SK-N-SH (cell line): ENCODE results near the gene SMIM28. TPM values are rescaled to one million over a fixed set of nuclear protein-coding genes. Genes with fewer than 3 reads are reported as not detected.

Experiments
- CTCF ChIA-PET: fragments of 300-600, 350-600 bp; formaldehyde crosslinking; extraction: SDS; loops from one replicate; lab custom pipeline; 2021; lab: Yijun Ruan, JAX
- POLR2A ChIA-PET: fragments of 350-600 bp; sonication (Branson Sonifier 250); formaldehyde crosslinking; extraction: SDS; loops from one replicate; lab custom pipeline; 2020; ENCODE audit warnings: antibody characterized with exemption, inconsistent platforms; lab: Yijun Ruan, JAX
- DNase-seq: peaks from one replicate; pipeline ENCODE4 v3.0.0; 2012
- H2AFZ ChIP-seq: fragments of 200-600 bp; sonication (generic); 2 replicates; pipeline ENCODE4 v1.8.1; 2016; ENCODE audit warnings: antibody characterized with exemption, mild to moderate bottlenecking, low read depth
- H3F3A ChIP-seq: fragments of 200-600 bp; sonication (generic); replicated peaks from 2 replicates; pipeline ENCODE3; 2016; ENCODE audit warnings: antibody characterized with exemption, mild to moderate bottlenecking; ENCODE audit not compliant: insufficient read depth
- H3K27ac ChIP-seq, 2 experiments: fragments of 200-500 bp in 1 of 2; fragments of 200-600 bp in 1 of 2; sonication (Bioruptor generic) in 1 of 2; sonication (generic), shearing (Covaris generic) in 1 of 2; 2 replicates each; pipeline versions ENCODE4 v1.5.1 to v1.6.1; 2014 to 2016; ENCODE audit warnings: low read depth in 2 of 2, inconsistent platforms in 1 of 2, low read length in 1 of 2, mild to moderate bottlenecking in 1 of 2, mixed read lengths in 1 of 2
- H3K27me3 ChIP-seq: fragments of 200-600 bp; sonication (generic), shearing (Covaris generic); 2 replicates; pipeline ENCODE4 v1.6.1; 2016; ENCODE audit warnings: mixed run types; ENCODE audit not compliant: insufficient read depth
- H3K36me3 ChIP-seq, 2 experiments: fragments of 200-500 bp in 1 of 2; fragments of 200-600 bp in 1 of 2; sonication (Bioruptor generic) in 1 of 2; sonication (generic) in 1 of 2; replicated peaks in 1 of 2; 2 replicates each; pipeline versions ENCODE3 to v1.5.1; 2014 to 2016; ENCODE audit warnings: low read length in 1 of 2, mild to moderate bottlenecking in 1 of 2; ENCODE audit not compliant: insufficient read depth in 2 of 2, control insufficient read depth in 1 of 2
- H3K4me1 ChIP-seq, 2 experiments: fragments of 200-500 bp in 1 of 2; fragments of 200-600 bp in 1 of 2; sonication (Bioruptor generic) in 1 of 2; sonication (generic), shearing (Covaris generic) in 1 of 2; 2 replicates each; pipeline versions ENCODE4 v1.5.1 to v1.6.1; 2014 to 2016; ENCODE audit warnings: low read depth in 1 of 2, low read length in 1 of 2, mixed run types in 1 of 2; ENCODE audit not compliant: insufficient read depth in 2 of 2, control insufficient read depth in 1 of 2
- H3K4me2 ChIP-seq: fragments of 200-600 bp; sonication (generic), shearing (Covaris generic); 2 replicates; pipeline ENCODE4 v1.6.1; 2017; ENCODE audit warnings: mixed run types
- H3K4me3 ChIP-seq, 2 experiments: fragments of 200-500 bp in 1 of 2; fragments of 200-600 bp in 1 of 2; sonication (Bioruptor generic) in 1 of 2; sonication (generic), shearing (Covaris generic) in 1 of 2; 2 replicates each; pipeline versions ENCODE4 v1.5.1 to v1.8.1; 2014 to 2016; ENCODE audit warnings: low read depth in 2 of 2, inconsistent platforms in 1 of 2, low read length in 1 of 2, mild to moderate bottlenecking in 1 of 2, mixed read lengths in 1 of 2, moderate library complexity in 1 of 2
- H3K79me2 ChIP-seq: fragments of 200-600 bp; sonication (generic); 2 replicates; pipeline ENCODE4 v1.8.1; 2017; ENCODE audit warnings: mild to moderate bottlenecking; ENCODE audit not compliant: insufficient read depth
- H3K9ac ChIP-seq: fragments of 200-600 bp; sonication (generic); 2 replicates; pipeline ENCODE4 v1.6.1; 2017; ENCODE audit warnings: mixed run types
- H3K9me2 ChIP-seq: fragments of 200-600 bp; sonication (generic); 2 replicates; pipeline ENCODE4 v1.6.1; 2017; ENCODE audit warnings: mixed run types
- H3K9me3 ChIP-seq: fragments of 200-600 bp; sonication (generic); 2 replicates; pipeline ENCODE4 v1.6.1; 2017; ENCODE audit warnings: mixed run types, mild to moderate bottlenecking, moderate library complexity
- H4K20me1 ChIP-seq: fragments of 200-600 bp; sonication (generic); 2 replicates; pipeline ENCODE4 v1.6.1; 2017; ENCODE audit warnings: mild to moderate bottlenecking, mixed run types; ENCODE audit not compliant: insufficient read depth
- CTCF ChIP-seq: fragments of 200-600 bp; sonication (generic); IDR thresholded peaks from 2 replicates; pipeline ENCODE4 v1.6.1; 2017; ENCODE audit warnings: antibody characterized with exemption, mild to moderate bottlenecking, moderate library complexity
- ELF1 ChIP-seq: IDR thresholded peaks from 2 replicates; pipeline ENCODE4 v1.4.0; 2012
- FOXJ3 ChIP-seq: sonication (generic); formaldehyde crosslinking; IDR thresholded peaks from 2 replicates; pipeline ENCODE4 v1.5.1; 2020; ENCODE audit warnings: mild to moderate bottlenecking, missing genetic modification reagents
- FOXM1 ChIP-seq: IDR thresholded peaks from 2 replicates; pipeline ENCODE4 v1.4.0; 2012; ENCODE audit warnings: low read depth, mild to moderate bottlenecking
- MAX ChIP-seq: IDR thresholded peaks from 2 replicates; pipeline ENCODE4 v1.4.0; 2012; ENCODE audit warnings: low read depth
- MEF2A ChIP-seq: IDR thresholded peaks from 2 replicates; pipeline ENCODE4 v1.4.0; 2012; ENCODE audit warnings: low read depth, borderline replicate concordance
- MXI1 ChIP-seq: IDR thresholded peaks from 2 replicates; pipeline ENCODE4 v1.6.1; 2012; ENCODE audit warnings: mild to moderate bottlenecking, low read depth, low read length, improper control_type of control experiment
- NFIC ChIP-seq: IDR thresholded peaks from 2 replicates; pipeline ENCODE4 v1.4.0; 2012; ENCODE audit warnings: borderline replicate concordance
- POLR2AphosphoS5 ChIP-seq: IDR thresholded peaks from 2 replicates; pipeline ENCODE4 v1.6.1; 2012; ENCODE audit warnings: low read depth, low read length
- RAD21 ChIP-seq: IDR thresholded peaks from 2 replicates; pipeline ENCODE4 v1.6.1; 2012; ENCODE audit warnings: mild to moderate bottlenecking, low read length
- RFX5 ChIP-seq: IDR thresholded peaks from 2 replicates; pipeline ENCODE4 v1.6.1; 2012; ENCODE audit warnings: mild to moderate bottlenecking, improper control_type of control experiment, low read length
- SIN3A ChIP-seq: IDR thresholded peaks from 2 replicates; pipeline ENCODE4 v1.6.1; 2012; ENCODE audit warnings: low read depth, mild to moderate bottlenecking, low read length, moderate library complexity, borderline replicate concordance
- TAF1 ChIP-seq: IDR thresholded peaks from 2 replicates; pipeline ENCODE4 v1.6.1; 2012; ENCODE audit warnings: low read depth, mild to moderate bottlenecking, low read length, moderate library complexity, borderline replicate concordance
- TEAD4 ChIP-seq: IDR thresholded peaks from 2 replicates; pipeline ENCODE4 v1.4.0; 2012; ENCODE audit warnings: mild to moderate bottlenecking, borderline replicate concordance; ENCODE audit not compliant: insufficient read depth
- USF2 ChIP-seq: fragments of 150-350 bp; IDR thresholded peaks from 2 replicates; pipeline ENCODE4 v1.6.1; 2017; ENCODE audit warnings: antibody characterized with exemption, low read length, low read depth, borderline replicate concordance
- ZBTB33 ChIP-seq: IDR thresholded peaks from 2 replicates; pipeline ENCODE4 v1.4.0; 2012; ENCODE audit warnings: low read depth, borderline replicate concordance
- WGBS: methylation state at CpG from one replicate; pipeline ENCODE4 v1.1.6; 2017; ENCODE audit warnings: low lambda C conversion rate; 5-methylcytosine and 5-hydroxymethylcytosine counted together
- polyA plus RNA-seq, 3 experiments: library from polyadenylated mRNA; depleted of rRNA; stranded (reverse); fragments of >200 nt; gene quantifications; 2 replicates each; pipeline ENCODE4 v1.2.3, GENCODE V29; 2012
- small RNA-seq, 7 experiments: library from RNA; depleted of rRNA; stranded (forward); fragments of <200 nt; gene quantifications; one replicate each; pipeline ENCODE3, GENCODE V24; 2012

The SMIM28 gene
- polyA plus RNA-seq, 1 of the 3 experiments (the other 2 are of a cell fraction): not detected

GRCh38 chr6:138432063-138432356 is 54.3 kb downstream of the SMIM28 start:
- Histone ChIP-seq H3K79me2 (no peaks in the 10 kb centered on the region), H3K27ac (no peak overlapping the region), H3K4me1 (no peaks in the 10 kb centered on the region; a peak in 1 of 4 replicates), H2AFZ (no peak overlapping the region), H3F3A (no peaks in the 10 kb centered on the region), H3K9me2 (no peaks in the 10 kb centered on the region), H3K36me3 (no peaks in the 10 kb centered on the region), H4K20me1 (no peaks in the 10 kb centered on the region), H3K9ac (no peak overlapping the region), H3K27me3 (peaks cover 48% of the 10 kb centered on the region), H3K4me3 (no peak overlapping the region), H3K4me2 (no peak overlapping the region), H3K9me3 (no peaks in the 10 kb centered on the region)
- ChIA-PET POLR2A (no interaction called here), CTCF (interaction anchor here (1.0 to 3.3 kb wide), 2 partner anchors 20 to 89 kb away, joined by 3 to 18 read pairs; no protein-coding TSS in a partner anchor)
- no peak for TF ChIP-seq MEF2A
- no peak for TF ChIP-seq POLR2AphosphoS5
- no peak for TF ChIP-seq TEAD4
- no peak for TF ChIP-seq RFX5
- TF ChIP-seq FOXM1: no peak
- no peak for TF ChIP-seq MAX
- TF ChIP-seq NFIC: no peak
- no peak for TF ChIP-seq RAD21
- no peak for TF ChIP-seq ZBTB33
- no peak for TF ChIP-seq CTCF
- TF ChIP-seq SIN3A: no peak
- no peak for TF ChIP-seq ELF1
- no peak for TF ChIP-seq MXI1
- TF ChIP-seq USF2: no peak
- no peak for TF ChIP-seq TAF1
- TF ChIP-seq FOXJ3 (CRISPR knock-in tag): no peak
- no peak for DNase-seq
- no CpG with 5 or more reads among the region's 11 CpGs for WGBS

Small RNA genes lying within 50 kb of the gene (small RNA-seq; reads per million reads assigned to genes)
- gene AL031003.1: 0 reads per million in 7 experiments

Other genes with a start within 250 kb of the SMIM28 start
- gene ARFGEF3, start 216.0 kb upstream of the SMIM28 start, polyA plus RNA-seq (2012; rRNA removed): not detected in 2 replicates
- not detected in 2 replicates for gene PBOV1, start 159.4 kb upstream of the SMIM28 start, polyA plus RNA-seq (2012; rRNA removed)
- 4.8 and 7.6 TPM in 2 replicates for gene HEBP2, start 26.3 kb downstream of the SMIM28 start, polyA plus RNA-seq (2012; rRNA removed)
- under 0.01 TPM in 1 of 2 replicates, not detected in the other for gene NHSL1, start 121.6 kb downstream of the SMIM28 start, polyA plus RNA-seq (2012; rRNA removed)